GM18951 (cell line): ENCODE measurements around the gene DPP10.

Experiments
- POLR2A ChIP-seq: IDR thresholded peaks from 4 replicates; pipeline ENCODE4 v1.6.1; 2011; ENCODE audit warnings: mild to moderate bottlenecking; ENCODE audit not compliant: insufficient read length, insufficient read depth; ENCODE audit errors: extremely low read depth
- in situ Hi-C: fragments of 300-500 bp; cut with MboI; formaldehyde crosslinking; loops from one replicate; pipeline ENCODE4 v1.12.0; 2022; ENCODE audit warnings: low sequenced_read_pairs, mixed read lengths, inconsistent platforms; ENCODE audit not compliant: unreplicated experiment

Gene DPP10

DNA sequence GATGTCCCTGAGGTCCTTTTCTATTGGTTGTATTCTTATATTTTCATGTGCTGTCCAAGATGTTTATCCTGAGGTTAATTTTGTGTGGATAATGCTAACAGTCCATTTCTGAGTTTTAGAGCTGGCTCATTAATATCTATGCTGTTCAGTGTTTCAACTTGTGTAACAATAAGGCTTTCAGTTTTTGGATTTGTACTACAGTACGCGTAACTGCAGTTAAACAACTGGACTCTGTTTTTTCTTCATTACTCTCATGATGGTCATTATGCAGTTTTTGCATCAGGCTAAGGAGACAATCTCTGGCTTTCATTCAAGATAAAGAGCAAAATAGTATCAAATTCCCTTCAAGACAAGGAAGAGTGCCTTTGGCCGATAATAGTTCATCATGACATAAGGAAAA is 1364.8 kb downstream of the DPP10 start:
- in situ Hi-C loops = no loop called here
- no peak for TF ChIP-seq POLR2A

DNA sequence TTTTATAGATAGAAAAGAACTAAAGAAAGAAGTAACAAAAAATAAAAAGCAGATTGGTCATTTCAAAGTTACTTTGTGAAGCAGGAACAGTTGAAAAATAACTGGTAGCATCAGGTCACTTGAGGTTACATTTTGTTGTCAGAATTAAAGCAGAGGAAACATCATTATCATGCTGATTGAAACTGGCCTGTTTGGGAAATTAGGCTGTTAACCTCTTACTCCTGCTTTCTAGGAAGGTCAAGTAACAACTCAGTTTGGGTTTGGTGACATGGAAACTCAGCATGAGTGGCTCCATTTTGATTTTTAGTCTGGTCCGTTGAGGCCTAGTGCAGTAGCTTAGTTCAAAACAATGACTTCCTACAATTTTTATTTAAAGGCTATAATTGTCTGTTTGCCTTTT is 1383.5 kb downstream of the DPP10 start:
- TF ChIP-seq POLR2A = no peak

DNA sequence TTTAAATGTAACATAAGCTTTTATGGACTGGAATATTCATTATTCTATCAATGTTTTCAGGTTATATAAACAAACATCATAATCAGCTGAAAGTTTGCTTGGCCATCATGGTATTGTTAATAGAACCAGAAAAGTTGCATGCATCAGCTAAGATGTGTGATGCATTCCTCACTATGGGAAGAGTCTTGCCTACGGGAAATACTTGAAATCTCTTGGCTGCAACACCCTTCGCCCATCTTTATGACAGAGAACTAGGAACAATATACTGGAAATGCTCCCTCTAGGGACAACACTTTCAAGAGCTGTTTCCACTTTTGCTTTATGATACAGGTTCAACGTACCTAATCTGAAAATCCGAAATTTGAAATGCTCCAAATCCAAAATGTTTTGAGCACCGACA is 1390.8 kb downstream of the DPP10 start:
- no peak for TF ChIP-seq POLR2A
- in situ Hi-C loops = no loop called here

More for the DNA sequence above, 1383.5 kb downstream of the DPP10 start:
- in situ Hi-C loops = no loop called here

DNA sequence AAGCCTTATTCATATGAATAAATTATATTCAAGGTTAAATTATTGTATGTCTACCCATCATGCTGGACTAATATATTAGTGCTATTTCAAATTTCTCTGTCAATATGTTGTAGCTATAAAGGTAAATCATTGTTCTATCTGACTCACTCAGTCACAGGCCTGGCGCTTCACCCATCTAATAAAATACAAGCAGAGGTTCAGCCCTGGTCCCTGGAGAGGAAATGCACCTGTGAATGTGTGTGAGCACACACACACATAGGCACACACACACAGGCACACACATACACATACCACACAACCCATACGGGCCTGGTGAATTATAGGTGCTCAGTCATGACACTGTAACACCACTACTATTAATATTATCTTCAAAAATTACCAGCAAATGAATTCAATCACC is 1396.1 kb downstream of the DPP10 start:
- in situ Hi-C loops = no loop called here
- no peak for TF ChIP-seq POLR2A

DNA sequence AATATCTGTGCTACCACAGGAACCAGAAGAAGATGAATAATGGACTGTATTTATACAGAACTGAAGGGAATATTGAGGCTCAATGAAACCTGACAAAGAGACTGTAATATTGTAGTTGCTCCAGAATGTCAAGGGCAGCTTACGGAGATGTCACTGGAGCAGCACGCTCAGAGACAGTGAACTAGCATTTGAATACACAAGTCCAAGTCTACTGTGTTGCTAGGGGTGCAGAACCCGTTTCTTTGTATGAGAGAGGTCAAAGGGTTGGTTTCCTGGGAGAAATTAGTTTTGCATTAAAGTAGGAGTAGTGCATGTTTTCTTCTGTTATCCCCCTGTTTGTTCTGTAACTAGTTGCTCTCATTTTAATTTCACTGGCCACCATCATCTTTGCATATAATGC is 1399.9 kb downstream of the DPP10 start:
- TF ChIP-seq POLR2A = no peak
- in situ Hi-C loops = no loop called here

DNA sequence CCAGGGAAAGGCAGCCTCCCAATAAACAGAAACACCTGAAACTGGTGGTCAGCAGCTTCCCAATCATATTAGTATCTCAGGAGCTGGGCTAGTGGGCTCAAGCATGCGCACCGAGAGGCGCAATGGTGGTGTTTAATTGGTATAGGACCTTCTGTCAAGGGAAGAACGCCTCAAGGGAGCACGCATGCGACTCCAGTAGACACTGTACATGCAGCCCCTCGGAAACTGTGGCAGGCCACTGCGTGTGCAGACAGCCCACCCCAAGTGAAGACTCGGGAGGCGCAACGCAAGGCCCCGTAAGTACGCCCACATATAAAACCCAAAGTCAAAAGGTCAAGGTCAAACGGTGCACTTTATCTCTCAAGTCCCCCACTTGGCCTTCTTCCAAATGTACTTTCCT is 1405.8 kb downstream of the DPP10 start:
- in situ Hi-C loops = no loop called here
- no peak for TF ChIP-seq POLR2A

DNA sequence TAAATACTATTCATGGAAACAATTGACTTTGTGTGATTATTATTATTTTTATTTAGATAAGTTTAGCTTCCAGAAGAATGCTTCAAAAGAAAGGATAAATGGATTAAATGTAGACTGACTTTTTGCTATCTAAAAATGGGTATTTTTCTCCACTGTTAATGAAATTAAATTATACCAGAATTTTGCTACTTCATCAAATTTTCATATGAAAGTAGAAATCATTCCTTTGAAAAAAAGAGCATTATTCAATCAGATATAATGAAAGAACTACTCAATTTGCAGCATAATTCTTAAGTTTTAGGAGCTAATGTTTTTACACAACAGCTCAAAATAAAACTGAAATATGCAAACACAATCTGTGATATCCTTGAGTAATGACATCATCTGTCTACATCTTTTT is 1424.6 kb downstream of the DPP10 start:
- TF ChIP-seq POLR2A = no peak
- in situ Hi-C loops = no loop called here

DNA sequence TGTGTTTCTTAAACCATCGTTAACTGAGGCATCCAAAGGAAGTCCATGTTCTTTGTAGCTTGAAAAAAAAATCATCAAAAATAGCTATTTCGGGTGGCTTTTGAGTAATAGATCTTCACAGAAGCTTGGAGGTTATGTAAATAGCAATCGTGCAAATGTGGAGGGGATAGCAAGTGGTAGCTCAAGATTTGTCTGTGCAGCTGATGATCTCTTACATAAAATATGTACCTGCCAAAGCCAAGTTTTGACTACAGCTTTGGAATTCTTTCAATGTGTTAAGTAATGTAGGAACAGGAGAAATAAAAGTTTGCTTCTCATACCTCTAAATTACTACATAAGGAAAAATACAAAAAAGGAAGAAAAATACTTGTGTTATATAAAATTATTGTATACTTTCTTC is 1432.0 kb downstream of the DPP10 start:
- in situ Hi-C loops = no loop called here
- no peak for TF ChIP-seq POLR2A

DNA sequence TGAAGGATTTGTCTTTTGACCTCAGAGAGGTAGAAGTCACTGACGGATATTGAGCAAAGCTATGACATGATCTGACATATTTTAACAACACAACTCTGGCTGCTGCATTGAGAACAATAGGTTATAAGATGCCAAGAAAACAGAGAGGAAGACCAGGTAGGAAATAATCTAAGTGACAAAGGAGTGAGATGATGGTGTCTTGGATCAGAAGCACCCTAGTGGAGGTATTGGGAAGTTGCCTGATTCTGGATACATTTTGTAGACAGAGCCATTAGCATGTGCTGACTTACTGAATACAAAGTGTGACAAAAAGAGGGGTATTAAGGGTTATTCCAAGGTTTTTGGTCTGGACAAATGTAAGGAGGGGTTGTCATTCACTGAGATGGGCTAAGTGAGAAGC is 1438.1 kb downstream of the DPP10 start:
- TF ChIP-seq POLR2A = no peak
- in situ Hi-C loops = no loop called here

DNA sequence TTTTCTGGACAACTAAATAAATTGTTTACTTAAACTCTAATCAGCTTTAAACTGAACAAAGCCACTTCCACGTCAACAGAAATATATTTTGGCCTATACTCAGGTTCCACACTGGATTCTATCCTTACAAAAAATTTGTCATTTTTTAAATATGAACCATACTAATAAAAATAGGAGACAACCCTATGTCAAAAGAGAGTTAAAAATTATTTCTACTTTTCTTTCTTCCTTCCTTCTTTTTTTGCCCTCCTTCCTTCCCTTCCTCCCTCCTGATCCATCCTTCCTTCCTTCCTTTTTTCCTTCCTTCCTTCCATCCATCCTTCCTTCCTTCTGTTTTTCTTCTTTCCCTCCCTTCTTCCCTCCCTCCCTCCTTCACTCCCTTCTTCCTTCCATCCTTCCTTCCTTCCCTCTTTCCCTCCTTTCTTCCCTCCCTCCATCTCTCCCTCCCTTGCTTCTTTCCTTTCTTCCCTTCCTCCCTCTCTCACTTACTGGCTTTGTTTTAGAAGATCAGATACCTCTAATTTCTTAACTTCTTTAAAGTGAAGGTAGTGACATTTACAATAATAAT is 1444.9 kb downstream of the DPP10 start:
- in situ Hi-C loops = no loop called here
- no peak for TF ChIP-seq POLR2A
